ENCODE results near the gene CAMK1D. TPM values are rescaled to one million over a fixed set of nuclear protein-coding genes. Genes with fewer than 3 reads are reported as not detected.
"Not testable (repeated sequence)": the region's sequence is repeated elsewhere in the genome, so short reads cannot be mapped to it uniquely, and the experiment has no call there.

Gene CAMK1D
- total RNA-seq, 2 experiments from 2014 or later, result 19.0 to 25.6 TPM

DNA sequence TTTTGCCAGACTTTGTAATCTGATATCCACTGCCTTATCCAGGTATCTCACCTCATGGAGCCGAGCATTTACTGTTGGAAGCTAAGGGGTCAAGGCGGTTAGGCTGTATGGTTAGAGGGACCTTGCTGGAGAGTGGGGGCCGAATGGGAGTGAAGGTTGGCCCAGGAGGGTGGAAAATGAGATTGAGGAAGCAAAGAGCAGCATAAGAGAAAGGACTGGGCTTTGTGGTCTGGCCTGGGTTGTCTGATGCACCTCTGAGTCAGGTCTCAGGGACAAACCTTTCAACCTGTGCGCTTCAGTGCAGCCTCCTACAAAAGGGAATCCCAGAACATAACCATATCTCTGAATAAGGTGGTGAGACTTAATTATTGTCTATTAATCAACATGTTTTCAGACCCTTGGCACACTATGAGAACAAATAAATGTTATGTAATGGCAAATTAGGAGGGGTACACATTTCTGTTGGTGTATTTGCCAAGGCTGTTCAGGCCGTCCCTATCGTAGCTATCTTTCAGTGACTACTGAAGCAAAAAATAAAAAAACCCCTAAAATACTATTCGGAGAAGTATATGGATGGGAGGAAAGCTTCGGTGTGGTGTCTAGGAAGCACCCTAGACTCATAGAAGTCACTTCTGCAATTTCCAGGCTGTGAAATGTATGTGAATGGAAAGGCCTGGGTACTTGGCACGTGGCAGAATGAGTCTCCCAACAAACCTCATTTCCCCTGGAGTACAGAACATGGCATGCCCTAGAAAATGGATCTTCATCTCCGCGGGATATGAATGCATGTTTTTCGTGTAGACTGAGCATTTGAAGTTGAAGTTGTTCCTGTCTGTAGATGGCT is 4.3 kb downstream of the CAMK1D start:
- H3K79me2 ChIP-seq (ENCODE audit: insufficient read depth, low read depth, low read length), result peaks cover 61% of the 10 kb centered on the region
- H2AFZ ChIP-seq (ENCODE audit: low read length), result no peak overlapping the region
- ChIA-PET POLR2A (no interaction called here), CTCF (ENCODE audit: unreplicated experiment) (no interaction called here)
- TF ChIP-seq EZH2phosphoT487 (IDR thresholded peaks at IDR 0.05; ENCODE audit: borderline replicate concordance, low read depth, low read length), result no peak
- TF ChIP-seq, protein P1, sequence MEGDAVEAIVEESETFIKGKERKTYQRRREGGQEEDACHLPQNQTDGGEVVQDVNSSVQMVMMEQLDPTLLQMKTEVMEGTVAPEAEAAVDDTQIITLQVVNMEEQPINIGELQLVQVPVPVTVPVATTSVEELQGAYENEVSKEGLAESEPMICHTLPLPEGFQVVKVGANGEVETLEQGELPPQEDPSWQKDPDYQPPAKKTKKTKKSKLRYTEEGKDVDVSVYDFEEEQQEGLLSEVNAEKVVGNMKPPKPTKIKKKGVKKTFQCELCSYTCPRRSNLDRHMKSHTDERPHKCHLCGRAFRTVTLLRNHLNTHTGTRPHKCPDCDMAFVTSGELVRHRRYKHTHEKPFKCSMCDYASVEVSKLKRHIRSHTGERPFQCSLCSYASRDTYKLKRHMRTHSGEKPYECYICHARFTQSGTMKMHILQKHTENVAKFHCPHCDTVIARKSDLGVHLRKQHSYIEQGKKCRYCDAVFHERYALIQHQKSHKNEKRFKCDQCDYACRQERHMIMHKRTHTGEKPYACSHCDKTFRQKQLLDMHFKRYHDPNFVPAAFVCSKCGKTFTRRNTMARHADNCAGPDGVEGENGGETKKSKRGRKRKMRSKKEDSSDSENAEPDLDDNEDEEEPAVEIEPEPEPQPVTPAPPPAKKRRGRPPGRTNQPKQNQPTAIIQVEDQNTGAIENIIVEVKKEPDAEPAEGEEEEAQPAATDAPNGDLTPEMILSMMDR (conservative IDR thresholded peaks at IDR 0.05; ENCODE audit: low read length), result no peak
- no peaks in the 10 kb centered on the region for H3K9me2 ChIP-seq (ENCODE audit: insufficient read depth, low read length)
- no peak overlapping the region for H3K4me3 ChIP-seq (ENCODE audit: low read depth, low read length, poor library complexity, severe bottlenecking)
- BruUV-seq (replicated peaks), result TSS peak; percentile 36
- H4K20me1 ChIP-seq (ENCODE audit: insufficient read depth, low read length), result peaks cover 15% of the 10 kb centered on the region
- no peaks in the 10 kb centered on the region for H3K9me3 ChIP-seq (ENCODE audit: low read length)
- H3K4me2 ChIP-seq (ENCODE audit: low read length), result no peak overlapping the region
- H3K4me1 ChIP-seq (ENCODE audit: insufficient read depth, low read length, poor library complexity, severe bottlenecking), result peaks cover 12% of the 10 kb centered on the region
- no peak overlapping the region for H3K27ac ChIP-seq (ENCODE audit: low read depth, low read length, poor library complexity, severe bottlenecking)
- H3K36me3 ChIP-seq (ENCODE audit: insufficient read depth, low read length), result 0 out of 2 replicates have a peak, but pooled peaks cover 4% of the 10 kb centered on the region
- no peak for DNase-seq (ENCODE audit: low spot score)
- intact Hi-C loops (cut with micrococcal nuclease; ENCODE audit: unreplicated experiment), result no loop called here

- H2AFZ ChIP-seq (ENCODE audit: low read length); H3K4me2 ChIP-seq (ENCODE audit: low read length); H3K36me3 ChIP-seq (ENCODE audit: insufficient read depth, low read length); H3K27ac ChIP-seq (ENCODE audit: low read depth, low read length, poor library complexity, severe bottlenecking); BruUV-seq (replicated peaks); H3K9me2 ChIP-seq (ENCODE audit: insufficient read depth, low read length); CTCF ChIA-PET (ENCODE audit: unreplicated experiment); H3K4me3 ChIP-seq (ENCODE audit: low read depth, low read length, poor library complexity, severe bottlenecking); H3K9me3 ChIP-seq (ENCODE audit: low read length); intact Hi-C loops (cut with micrococcal nuclease; ENCODE audit: unreplicated experiment); DNase-seq (ENCODE audit: low spot score): not testable (repeated sequence)
- Histone ChIP-seq H4K20me1 (ENCODE audit: insufficient read depth, low read length) (peaks cover 15% of the 10 kb centered on the region), H3K4me1 (ENCODE audit: insufficient read depth, low read length, poor library complexity, severe bottlenecking) (peaks cover 15% of the 10 kb centered on the region), H3K79me2 (ENCODE audit: insufficient read depth, low read depth, low read length) (peaks cover 67% of the 10 kb centered on the region)
- POLR2A ChIA-PET, result interaction anchor here (1.0 kb wide), 1 partner anchor 14 kb away, joined by 5 read pairs; no protein-coding TSS in a partner anchor
Measured at GRCh38 chr10:12354696-12355095, 5.3 kb downstream of the CAMK1D start.

- ChIA-PET CTCF (ENCODE audit: unreplicated experiment) (no interaction called here), POLR2A (interaction anchor here (1.0 kb wide), 1 partner anchor 15 kb away, joined by 5 read pairs; no protein-coding TSS in a partner anchor)
- BruUV-seq (replicated peaks), result no TSS peak
- DNase-seq (ENCODE audit: low spot score), result no peak
- Histone ChIP-seq H3K9me2 (ENCODE audit: insufficient read depth, low read length) (no peaks in the 10 kb centered on the region), H3K79me2 (ENCODE audit: insufficient read depth, low read depth, low read length) (peaks cover 68% of the 10 kb centered on the region), H3K4me2 (ENCODE audit: low read length) (no peak overlapping the region), H3K4me1 (ENCODE audit: insufficient read depth, low read length, poor library complexity, severe bottlenecking) (peaks cover 15% of the 10 kb centered on the region), H3K36me3 (ENCODE audit: insufficient read depth, low read length) (0 out of 2 replicates have a peak, but pooled peaks cover 4% of the 10 kb centered on the region), H3K4me3 (ENCODE audit: low read depth, low read length, poor library complexity, severe bottlenecking) (no peak overlapping the region), H3K27ac (ENCODE audit: low read depth, low read length, poor library complexity, severe bottlenecking) (no peak overlapping the region), H2AFZ (ENCODE audit: low read length) (no peak overlapping the region), H3K9me3 (ENCODE audit: low read length) (no peaks in the 10 kb centered on the region), H4K20me1 (ENCODE audit: insufficient read depth, low read length) (peaks cover 15% of the 10 kb centered on the region)
- intact Hi-C loops (cut with micrococcal nuclease; ENCODE audit: unreplicated experiment), result no loop called here
- TF ChIP-seq, protein P1 (conservative IDR thresholded peaks at IDR 0.05; ENCODE audit: low read length), result no peak
Measured at GRCh38 chr10:12355384-12355783, 6.0 kb downstream of the CAMK1D start.

Measured in OCI-LY7 (cell line).